Measurements from ENCODE around the gene WNT11. TPM values are rescaled to one million over a fixed set of nuclear protein-coding genes. Genes with fewer than 3 reads are reported as not detected.
A peak's percentile ranks its signal among the peaks of the same experiment; 100 is the strongest.

The WNT11 gene
- polyA plus RNA-seq, 3 donors, result 18.2 to 21.0 (median 20.1) TPM

- no peak for DNase-seq
Observed at GRCh38 chr11:76158394-76159302, 47.7 kb downstream of the WNT11 start.

DNA sequence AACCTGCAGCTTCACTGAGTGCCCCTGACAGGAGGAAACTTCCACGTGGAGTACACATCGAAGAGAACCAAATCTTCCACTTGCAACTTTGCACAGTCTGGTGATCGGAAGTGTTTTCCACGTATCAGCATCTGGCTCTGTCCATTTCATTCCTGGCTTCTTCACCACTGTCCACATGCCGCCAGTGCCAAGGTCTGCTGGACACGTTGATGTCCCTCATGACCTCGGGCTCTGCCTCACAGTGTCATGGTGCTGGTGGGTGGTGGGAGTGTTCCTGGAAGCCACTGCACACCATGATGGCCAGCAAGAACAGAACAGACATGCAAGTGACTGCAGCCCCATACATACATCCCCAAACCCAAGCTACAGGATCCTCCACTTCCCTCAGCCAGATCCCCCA, 48.4 kb downstream of the WNT11 start:
- no peak for DNase-seq

GRCh38 chr11:76156971-76157427, 49.3 kb downstream of the WNT11 start:
- no peak for DNase-seq

GRCh38 chr11:76155500-76156227, 50.6 kb downstream of the WNT11 start:
- DNase-seq, result no peak

GRCh38 chr11:76153571-76153923, 52.8 kb downstream of the WNT11 start:
- DNase-seq, result no peak

DNA sequence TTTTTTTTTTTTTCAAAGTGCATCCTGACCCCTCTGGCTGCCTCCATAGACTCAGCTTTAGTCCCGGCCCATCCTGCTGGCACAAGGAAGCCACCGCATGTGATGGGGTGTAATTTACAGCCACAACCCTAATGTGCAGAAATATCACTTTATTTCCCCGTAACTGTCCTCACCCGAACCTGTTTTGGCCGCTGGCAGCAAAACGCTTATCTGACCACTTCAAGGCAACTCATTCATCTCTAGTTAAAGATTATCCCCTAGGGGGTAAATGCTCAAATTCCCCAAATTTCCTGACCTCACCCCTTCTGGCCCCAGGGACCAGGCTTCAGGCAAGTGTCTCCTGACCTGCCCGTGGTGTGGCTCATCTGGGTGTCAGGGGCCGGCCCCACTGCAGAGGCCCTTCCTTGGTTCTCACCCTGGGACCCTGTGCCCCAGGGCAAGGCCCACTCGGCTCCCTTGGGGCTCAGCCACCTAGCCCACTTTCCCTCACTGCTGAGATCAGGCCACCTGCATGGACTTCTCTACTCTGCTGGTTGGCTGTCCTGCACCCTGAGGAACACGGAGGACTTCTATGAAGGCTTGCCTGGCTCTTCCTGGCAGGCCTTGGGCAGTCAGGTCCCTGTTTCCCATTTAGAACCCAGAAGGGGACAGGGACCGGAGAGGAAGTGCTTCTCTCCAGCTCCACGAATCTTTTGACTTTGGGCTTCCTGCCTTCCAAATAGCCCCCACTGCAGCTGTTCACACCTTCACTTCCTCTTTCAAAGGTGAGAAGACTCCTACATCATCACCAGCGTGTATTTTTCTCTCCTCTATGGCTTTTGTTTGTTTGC, 53.3 kb downstream of the WNT11 start:
- no peak for DNase-seq

DNA sequence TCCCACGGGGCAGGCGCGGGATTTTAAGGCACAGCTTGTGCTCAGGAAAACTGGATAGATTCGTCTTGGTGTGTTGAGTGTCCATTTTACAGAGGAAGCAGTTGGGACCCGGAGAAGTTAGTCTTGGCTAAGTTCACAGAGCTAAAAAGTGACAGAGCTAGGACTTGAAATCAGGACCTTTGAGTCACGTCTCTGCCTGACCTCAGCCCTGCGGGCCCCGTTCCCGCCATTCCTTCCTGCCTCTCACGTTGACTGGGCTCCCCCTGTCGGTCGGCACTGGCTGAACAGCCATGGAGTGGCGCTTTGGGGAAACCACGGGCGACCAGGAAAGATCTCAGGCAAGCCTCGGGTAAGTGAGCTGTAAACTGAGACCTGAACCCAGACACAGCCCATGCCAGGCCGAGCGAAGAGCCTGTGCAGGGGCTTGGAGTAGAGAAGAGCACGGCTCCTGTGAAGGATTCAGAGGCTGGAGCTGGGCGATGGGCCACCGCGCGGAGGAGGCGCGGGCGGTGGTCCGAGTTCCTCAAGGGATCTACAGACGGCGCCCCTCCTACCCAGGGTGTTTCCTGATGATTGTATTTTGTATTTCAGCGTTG, 54.1 kb downstream of the WNT11 start:
- DNase-seq, result peak; percentile 72

DNA sequence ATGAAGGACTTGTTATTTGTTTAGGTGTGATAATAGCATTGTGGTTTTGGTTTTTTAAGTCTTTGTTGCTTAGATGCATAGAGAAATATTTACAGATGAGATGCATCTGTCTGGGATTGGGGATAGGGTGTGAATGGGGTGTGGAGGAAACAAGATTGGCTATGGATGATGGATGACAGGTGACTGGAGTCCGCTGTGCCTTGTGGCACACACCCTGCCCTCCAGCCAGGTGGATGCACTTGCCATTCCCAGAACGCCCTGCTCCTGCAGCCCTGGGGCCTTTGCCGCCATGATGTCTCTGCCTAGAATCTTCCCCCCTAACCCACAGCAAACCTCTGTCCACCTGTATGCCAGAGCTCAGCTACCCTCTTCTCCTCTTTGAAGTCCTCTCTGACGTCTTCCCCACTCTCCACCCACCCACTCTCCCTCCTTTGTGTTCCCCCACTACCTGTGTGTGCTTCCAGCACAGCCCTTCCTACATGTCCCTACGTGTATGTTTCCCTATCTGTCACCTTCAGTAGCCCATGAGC, 54.7 kb downstream of the WNT11 start:
- DNase-seq, result no peak

DNA sequence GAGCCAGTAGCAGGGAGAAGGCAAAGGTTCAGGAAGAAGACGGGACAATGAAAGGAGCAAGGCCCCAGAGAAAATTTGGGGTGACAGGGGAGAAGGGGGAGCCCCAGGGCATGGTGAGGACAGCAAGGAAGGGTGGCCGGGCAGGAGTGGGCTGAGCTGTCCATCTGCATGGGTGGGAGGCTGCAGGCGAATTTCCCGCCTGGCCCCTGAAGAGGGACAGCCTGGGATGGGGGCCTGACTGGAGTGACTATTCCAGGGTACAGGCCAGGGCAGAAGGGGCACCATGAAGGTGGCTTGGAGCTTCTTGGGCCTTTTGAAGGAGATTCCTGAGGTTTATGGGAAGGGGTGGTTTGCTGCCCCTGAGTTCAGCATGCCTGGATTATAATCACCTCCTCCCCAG, 56.2 kb downstream of the WNT11 start:
- no peak for DNase-seq

GRCh38 chr11:76149713-76150112, 56.6 kb downstream of the WNT11 start:
- DNase-seq, result no peak

DNA sequence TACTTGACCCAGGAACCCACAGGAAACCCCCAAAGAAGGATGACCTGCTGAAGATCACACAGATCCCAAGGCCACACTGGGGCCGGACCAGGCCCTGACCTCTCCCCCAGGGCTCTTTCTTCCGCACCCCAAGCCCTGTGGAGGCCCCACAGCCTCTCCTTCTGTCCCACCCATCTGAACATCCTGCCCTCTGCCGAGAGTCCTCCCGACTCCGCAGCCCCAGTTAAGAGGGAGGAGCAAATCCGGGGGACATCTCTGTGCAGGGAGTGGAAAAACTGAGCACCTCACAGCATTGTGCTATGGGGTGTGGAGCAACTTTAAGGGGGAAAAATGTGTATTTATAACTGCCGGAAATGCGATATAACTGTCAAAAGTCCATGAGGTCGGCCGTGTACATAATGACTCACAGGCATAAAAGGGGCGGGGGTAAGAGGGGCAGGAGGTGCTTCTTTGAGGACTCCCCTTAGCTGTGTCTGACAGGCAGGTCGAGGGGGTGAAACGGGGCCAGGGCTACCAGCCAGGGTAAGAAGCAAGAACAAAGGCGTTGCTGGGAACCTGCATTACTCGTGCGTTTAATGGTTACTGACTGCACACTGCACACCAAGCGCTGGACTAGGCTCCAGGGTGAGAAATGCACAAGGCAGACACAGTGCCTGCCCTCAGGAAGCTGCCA, 57.2 kb downstream of the WNT11 start:
- no peak for DNase-seq

DNA sequence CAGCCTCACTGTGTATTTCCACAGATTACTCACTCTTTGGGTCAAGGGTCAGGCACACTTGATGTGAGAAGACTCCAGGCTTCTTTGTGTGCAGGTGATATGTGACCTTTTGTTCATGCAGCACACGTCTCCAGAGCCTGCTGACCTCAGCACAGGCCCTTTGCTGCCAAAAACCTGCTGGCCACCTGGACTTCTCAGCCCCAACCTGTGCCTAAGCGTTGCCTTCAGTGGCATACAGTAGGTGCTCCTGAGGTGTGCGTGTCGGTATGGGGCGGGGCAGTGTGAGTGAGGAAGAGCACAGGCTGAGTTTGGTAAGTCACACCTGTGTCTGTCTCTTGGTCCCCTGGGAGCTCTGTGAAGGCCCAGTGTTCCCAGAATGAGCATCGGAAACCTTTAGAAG, 58.1 kb downstream of the WNT11 start:
- no peak for DNase-seq

- DNase-seq, result no peak
Observed at GRCh38 chr11:76147106-76147740, 59.1 kb downstream of the WNT11 start.

GRCh38 chr11:76143274-76143673, 63.0 kb downstream of the WNT11 start:
- DNase-seq, result no peak

GRCh38 chr11:76141901-76142588, 64.3 kb downstream of the WNT11 start:
- DNase-seq, result no peak

- DNase-seq, result no peak
Observed at GRCh38 chr11:76140912-76141574, 65.3 kb downstream of the WNT11 start.

DNA sequence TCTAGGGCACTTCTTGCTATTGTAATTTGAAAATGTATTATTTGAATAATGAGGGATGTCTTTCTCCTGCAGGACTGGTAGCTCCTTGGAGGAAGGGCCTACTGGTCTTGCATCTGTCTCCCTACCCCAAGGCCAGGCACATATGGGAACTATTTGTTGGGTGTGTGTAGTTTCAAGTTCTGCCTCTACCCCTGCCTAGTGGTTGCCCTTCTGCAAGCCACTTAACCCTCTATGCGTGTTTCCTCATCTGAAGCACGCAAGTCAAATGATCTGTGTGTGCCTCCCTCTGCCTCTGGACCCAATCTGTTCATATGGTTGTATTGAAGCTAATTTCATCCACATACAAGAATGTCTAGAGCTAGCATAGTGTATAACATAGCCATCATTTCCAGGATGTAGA, 67.0 kb downstream of the WNT11 start:
- DNase-seq, result no peak
